Neural cell (in vitro differentiated cells): ENCODE measurements around the gene RP2. TPM values are rescaled to one million over a fixed set of nuclear protein-coding genes. Genes with fewer than 3 reads are reported as not detected.

Source experiments
- H2AFZ ChIP-seq: fragments of 200-600, 300-800 bp; sonication (generic), shearing (Covaris generic); 2 replicates; pipeline ENCODE4 v1.6.0; 2014; ENCODE audit warnings: low read depth, mild to moderate bottlenecking, antibody characterized with exemption, low read length, moderate library complexity
- H3F3A ChIP-seq: fragments of 200-600 bp; shearing (Covaris generic); 2 replicates; pipeline ENCODE4 v1.6.1; 2016; ENCODE audit warnings: mild to moderate bottlenecking, moderate library complexity, mixed read lengths, antibody characterized with exemption, low read length; ENCODE audit not compliant: insufficient read depth, poor library complexity, severe bottlenecking
- H3K27ac ChIP-seq: fragments of 200-600, 300-800 bp; sonication (generic), shearing (Covaris generic); 2 replicates; pipeline ENCODE4 v1.5.1; 2014; ENCODE audit warnings: mild to moderate bottlenecking, low read length, moderate library complexity
- H3K27me3 ChIP-seq: fragments of 300-800, 200-600 bp; sonication (generic), shearing (Covaris generic); 2 replicates; pipeline ENCODE4 v1.6.0; 2014; ENCODE audit warnings: mild to moderate bottlenecking, low read depth, low read length, moderate library complexity; ENCODE audit not compliant: insufficient read depth
- H3K36me3 ChIP-seq: fragments of 300-800, 200-600 bp; sonication (generic), shearing (Covaris generic); 2 replicates; pipeline ENCODE4 v1.5.1; 2014; ENCODE audit warnings: mild to moderate bottlenecking, antibody characterized with exemption, low read length, moderate library complexity; ENCODE audit not compliant: insufficient read depth
- H3K4me2 ChIP-seq: fragments of 300-800, 200-600 bp; sonication (generic), shearing (Covaris generic); 2 replicates; pipeline ENCODE4 v1.6.0; 2014; ENCODE audit warnings: mild to moderate bottlenecking, low read length
- H3K4me3 ChIP-seq: fragments of 300-800, 200-600 bp; sonication (generic), shearing (Covaris generic); 2 replicates; pipeline ENCODE4 v1.5.1; 2014; ENCODE audit warnings: mild to moderate bottlenecking, low read length, moderate library complexity
- H3K79me2 ChIP-seq: fragments of 200-600 bp; shearing (Covaris generic); replicated peaks from 2 replicates; pipeline ENCODE4 v1.6.0; 2014; ENCODE audit warnings: mild to moderate bottlenecking, low read length, moderate library complexity; ENCODE audit not compliant: insufficient read depth
- H3K9ac ChIP-seq: fragments of 300-800, 200-600 bp; sonication (generic), shearing (Covaris generic); 2 replicates; pipeline ENCODE4 v1.6.1; 2016; ENCODE audit warnings: mild to moderate bottlenecking, low read length, mixed read lengths
- H3K9me2 ChIP-seq: fragments of 200-600 bp; shearing (Covaris generic); 2 replicates; pipeline ENCODE4 v1.6.1; 2016; ENCODE audit warnings: mild to moderate bottlenecking, low read length, mixed read lengths; ENCODE audit not compliant: insufficient read depth
- H3K9me3 ChIP-seq: fragments of 200-600, 300-800 bp; sonication (generic), shearing (Covaris generic); 2 replicates; pipeline ENCODE4 v1.6.1; 2016; ENCODE audit warnings: mild to moderate bottlenecking, mixed run types, low read length, moderate library complexity, mixed read lengths
- H4K20me1 ChIP-seq: fragments of 200-600 bp; shearing (Covaris generic); 2 replicates; pipeline ENCODE4 v1.6.1; 2016; ENCODE audit warnings: mild to moderate bottlenecking, mixed run types; ENCODE audit not compliant: insufficient read depth
- CTCF ChIP-seq: fragments of 450-650 bp; IDR thresholded peaks from 2 replicates; pipeline ENCODE4 v1.5.1; 2014; ENCODE audit warnings: antibody characterized with exemption, mild to moderate bottlenecking, moderate library complexity; ENCODE audit not compliant: poor library complexity, severe bottlenecking
- EP300 ChIP-seq: fragments of 450-650 bp; conservative IDR thresholded peaks from 2 replicates; pipeline ENCODE4 v1.6.1; 2014; ENCODE audit warnings: antibody characterized with exemption, mild to moderate bottlenecking, moderate library complexity; ENCODE audit not compliant: poor library complexity, severe bottlenecking
- EZH2 ChIP-seq: fragments of 200-600, 300-800 bp; shearing (Covaris generic), sonication (generic); IDR thresholded peaks from 2 replicates; pipeline ENCODE4 v1.6.1; 2014; ENCODE audit warnings: antibody characterized with exemption, low read length, borderline replicate concordance, mild to moderate bottlenecking; ENCODE audit not compliant: insufficient read depth, poor library complexity, severe bottlenecking
- MXI1 ChIP-seq: fragments of 450-650 bp; conservative IDR thresholded peaks from 2 replicates; pipeline ENCODE4 v1.6.1; 2014; ENCODE audit warnings: antibody characterized with exemption, mild to moderate bottlenecking; ENCODE audit not compliant: poor library complexity, severe bottlenecking
- POLR2AphosphoS5 ChIP-seq: IDR thresholded peaks from 2 replicates; pipeline ENCODE4 v1.6.1; 2012
- RAD21 ChIP-seq: fragments of 450-650 bp; conservative IDR thresholded peaks from 2 replicates; pipeline ENCODE4 v1.6.1; 2014; ENCODE audit warnings: antibody characterized with exemption, mild to moderate bottlenecking, moderate library complexity
- REST ChIP-seq: IDR thresholded peaks from 2 replicates; pipeline ENCODE4 v1.6.1; 2012; ENCODE audit warnings: borderline replicate concordance
- SMC3 ChIP-seq: fragments of 450-650 bp; conservative IDR thresholded peaks from 2 replicates; pipeline ENCODE4 v1.6.1; 2014; ENCODE audit warnings: antibody characterized with exemption, mild to moderate bottlenecking, moderate library complexity; ENCODE audit not compliant: poor library complexity
- TAF1 ChIP-seq: IDR thresholded peaks from 2 replicates; pipeline ENCODE4 v1.6.1; 2012; ENCODE audit warnings: low read depth
- polyA plus RNA-seq: library from polyadenylated mRNA; depleted of rRNA; stranded (reverse); fragments of >200 nt; gene quantifications from 2 replicates; pipeline ENCODE4 v1.2.3, GENCODE V29; 2014

The RP2 gene
- polyA plus RNA-seq, 1 donor from 2014 or later: 12.1 TPM

- H3K36me3 ChIP-seq: no peaks in the 10 kb centered on the region
Observed at GRCh38 chrX:46820391-46821100, 16.3 kb upstream of the RP2 start.

GRCh38 chrX:46823481-46823880, 13.4 kb upstream of the RP2 start:
- Histone ChIP-seq H3K9me2 (no peaks in the 10 kb centered on the region), H3F3A (no peaks in the 10 kb centered on the region), H3K4me2 (no peak overlapping the region)

More at GRCh38 chrX:46820391-46821100, 16.3 kb upstream of the RP2 start:
- TF ChIP-seq SMC3 (no peak), RAD21 (no peak), REST (no peak), EP300 (no peak), POLR2AphosphoS5 (no peak), TAF1 (no peak), CTCF (no peak), EZH2 (no peak), MXI1 (no peak)
- Histone ChIP-seq H3K9me3 (no peaks in the 10 kb centered on the region), H3K27me3 (no peaks in the 10 kb centered on the region), H3K79me2 (no peaks in the 10 kb centered on the region), H3K4me2 (no peak overlapping the region), H4K20me1 (no peaks in the 10 kb centered on the region), H3K9ac (no peak overlapping the region), H3F3A (no peaks in the 10 kb centered on the region), H3K4me3 (no peak overlapping the region), H2AFZ (no peak overlapping the region), H3K9me2 (no peaks in the 10 kb centered on the region), H3K27ac (no peak overlapping the region)

More at GRCh38 chrX:46823481-46823880, 13.4 kb upstream of the RP2 start:
- Histone ChIP-seq H3K9ac (no peak overlapping the region), H4K20me1 (no peaks in the 10 kb centered on the region), H3K4me3 (no peak overlapping the region), H3K79me2 (no peaks in the 10 kb centered on the region), H3K27ac (no peak overlapping the region), H2AFZ (no peak overlapping the region), H3K9me3 (no peaks in the 10 kb centered on the region), H3K36me3 (no peaks in the 10 kb centered on the region), H3K27me3 (no peaks in the 10 kb centered on the region)
- TF ChIP-seq REST (no peak), CTCF (no peak), SMC3 (no peak), TAF1 (no peak), EP300 (no peak)
